PFSK-1 (cell line): ENCODE data around the gene NPAS2.

Experiments used
- FOXP2 ChIP-seq: optimal IDR thresholded peaks from 2 replicates; pipeline ENCODE3; 2011; ENCODE audit warnings: borderline replicate concordance, control low read depth, inconsistent platforms; ENCODE audit not compliant: insufficient read depth; ENCODE audit errors: extremely low read length, extremely low read depth
- POLR2AphosphoS5 ChIP-seq: IDR thresholded peaks from 2 replicates; pipeline ENCODE4 v1.6.1; 2012; ENCODE audit warnings: low read depth, mild to moderate bottlenecking, control low read depth, low read length, moderate library complexity
- SIN3A ChIP-seq: IDR thresholded peaks from 2 replicates; pipeline ENCODE4 v1.6.1; 2012; ENCODE audit warnings: mild to moderate bottlenecking, low read length, moderate library complexity, borderline replicate concordance; ENCODE audit not compliant: insufficient read depth
- TAF1 ChIP-seq: IDR thresholded peaks from 2 replicates; pipeline ENCODE4 v1.6.1; 2012; ENCODE audit warnings: low read length, control low read depth, borderline replicate concordance; ENCODE audit not compliant: insufficient read depth
- TF ChIP-seq, protein P1 (sequence below), 2 experiments: IDR thresholded peaks; 2 replicates each; pipeline versions ENCODE4 v1.6.1 to v1.8.0; 2011 to 2012; ENCODE audit warnings: low read depth in 2 of 2, low read length in 2 of 2, control low read depth in 1 of 2, inconsistent platforms in 1 of 2, mild to moderate bottlenecking in 1 of 2, moderate library complexity in 1 of 2; ENCODE audit not compliant: insufficient read depth in 1 of 2

NPAS2 gene

DNA sequence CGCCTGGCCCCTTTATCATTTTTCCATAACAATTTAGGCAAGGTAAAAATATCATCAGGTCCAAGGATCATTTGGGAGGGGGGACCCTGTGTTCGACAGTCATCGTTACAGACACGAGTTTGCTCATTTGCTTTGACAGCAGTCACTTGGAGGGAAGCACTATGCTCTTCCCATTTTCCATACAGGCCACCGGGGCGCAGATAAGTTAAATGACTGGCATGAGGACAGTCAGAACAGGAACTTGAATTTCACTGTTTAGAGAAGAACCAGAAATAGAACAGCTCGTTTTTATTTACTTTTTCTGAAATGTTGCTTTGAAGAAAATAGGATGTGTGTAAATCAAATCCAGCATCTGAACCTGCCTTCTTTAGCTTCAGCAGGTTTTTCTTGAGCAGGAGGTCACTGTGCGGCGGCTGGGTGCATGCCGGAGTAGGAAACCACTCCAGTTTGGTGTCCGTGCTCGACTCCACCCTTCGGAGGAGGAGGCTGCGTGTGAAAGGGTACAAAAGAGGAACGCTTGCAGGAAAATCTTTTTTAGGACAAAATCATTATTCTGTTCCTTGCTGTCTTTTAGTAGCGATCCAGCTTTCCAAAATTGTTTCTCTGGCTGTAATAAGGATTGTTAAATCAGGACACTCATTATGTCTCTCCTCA lies 15.2 kb downstream of the NPAS2 start:
- no peak for TF ChIP-seq TAF1
- no peak for TF ChIP-seq FOXP2
- TF ChIP-seq, protein P1, sequence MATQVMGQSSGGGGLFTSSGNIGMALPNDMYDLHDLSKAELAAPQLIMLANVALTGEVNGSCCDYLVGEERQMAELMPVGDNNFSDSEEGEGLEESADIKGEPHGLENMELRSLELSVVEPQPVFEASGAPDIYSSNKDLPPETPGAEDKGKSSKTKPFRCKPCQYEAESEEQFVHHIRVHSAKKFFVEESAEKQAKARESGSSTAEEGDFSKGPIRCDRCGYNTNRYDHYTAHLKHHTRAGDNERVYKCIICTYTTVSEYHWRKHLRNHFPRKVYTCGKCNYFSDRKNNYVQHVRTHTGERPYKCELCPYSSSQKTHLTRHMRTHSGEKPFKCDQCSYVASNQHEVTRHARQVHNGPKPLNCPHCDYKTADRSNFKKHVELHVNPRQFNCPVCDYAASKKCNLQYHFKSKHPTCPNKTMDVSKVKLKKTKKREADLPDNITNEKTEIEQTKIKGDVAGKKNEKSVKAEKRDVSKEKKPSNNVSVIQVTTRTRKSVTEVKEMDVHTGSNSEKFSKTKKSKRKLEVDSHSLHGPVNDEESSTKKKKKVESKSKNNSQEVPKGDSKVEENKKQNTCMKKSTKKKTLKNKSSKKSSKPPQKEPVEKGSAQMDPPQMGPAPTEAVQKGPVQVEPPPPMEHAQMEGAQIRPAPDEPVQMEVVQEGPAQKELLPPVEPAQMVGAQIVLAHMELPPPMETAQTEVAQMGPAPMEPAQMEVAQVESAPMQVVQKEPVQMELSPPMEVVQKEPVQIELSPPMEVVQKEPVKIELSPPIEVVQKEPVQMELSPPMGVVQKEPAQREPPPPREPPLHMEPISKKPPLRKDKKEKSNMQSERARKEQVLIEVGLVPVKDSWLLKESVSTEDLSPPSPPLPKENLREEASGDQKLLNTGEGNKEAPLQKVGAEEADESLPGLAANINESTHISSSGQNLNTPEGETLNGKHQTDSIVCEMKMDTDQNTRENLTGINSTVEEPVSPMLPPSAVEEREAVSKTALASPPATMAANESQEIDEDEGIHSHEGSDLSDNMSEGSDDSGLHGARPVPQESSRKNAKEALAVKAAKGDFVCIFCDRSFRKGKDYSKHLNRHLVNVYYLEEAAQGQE (IDR thresholded peaks at IDR 0.05; ENCODE audit: insufficient read depth in 1 of 2, low read depth in 2 of 2, low read length in 2 of 2) = no peak
- no peak for TF ChIP-seq SIN3A
- TF ChIP-seq POLR2AphosphoS5 = no peak

DNA sequence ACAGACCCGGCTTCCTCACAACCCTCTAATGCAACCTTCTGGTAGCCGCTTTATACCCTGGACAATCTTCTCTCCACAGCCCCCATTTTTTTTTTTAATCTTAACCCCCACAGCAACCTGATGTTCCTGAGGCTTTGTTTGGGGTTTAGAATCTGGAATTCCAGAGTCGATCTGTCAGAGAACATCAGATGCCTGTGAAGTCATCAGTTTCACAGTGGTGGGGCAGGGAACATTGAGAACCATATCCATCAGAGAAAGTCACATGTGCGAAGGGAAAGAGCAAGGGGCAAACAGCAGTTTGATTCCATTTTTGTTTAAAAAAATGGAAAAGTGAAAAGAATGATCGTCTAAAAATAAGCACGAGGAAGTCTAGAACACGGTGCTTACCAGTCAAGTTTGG lies 20.6 kb downstream of the NPAS2 start:
- TF ChIP-seq FOXP2 (no peak), POLR2AphosphoS5 (no peak), TAF1 (no peak), SIN3A (no peak)
- TF ChIP-seq, protein P1 (IDR thresholded peaks at IDR 0.05; ENCODE audit: insufficient read depth in 1 of 2, low read depth in 2 of 2, low read length in 2 of 2) = no peak

DNA sequence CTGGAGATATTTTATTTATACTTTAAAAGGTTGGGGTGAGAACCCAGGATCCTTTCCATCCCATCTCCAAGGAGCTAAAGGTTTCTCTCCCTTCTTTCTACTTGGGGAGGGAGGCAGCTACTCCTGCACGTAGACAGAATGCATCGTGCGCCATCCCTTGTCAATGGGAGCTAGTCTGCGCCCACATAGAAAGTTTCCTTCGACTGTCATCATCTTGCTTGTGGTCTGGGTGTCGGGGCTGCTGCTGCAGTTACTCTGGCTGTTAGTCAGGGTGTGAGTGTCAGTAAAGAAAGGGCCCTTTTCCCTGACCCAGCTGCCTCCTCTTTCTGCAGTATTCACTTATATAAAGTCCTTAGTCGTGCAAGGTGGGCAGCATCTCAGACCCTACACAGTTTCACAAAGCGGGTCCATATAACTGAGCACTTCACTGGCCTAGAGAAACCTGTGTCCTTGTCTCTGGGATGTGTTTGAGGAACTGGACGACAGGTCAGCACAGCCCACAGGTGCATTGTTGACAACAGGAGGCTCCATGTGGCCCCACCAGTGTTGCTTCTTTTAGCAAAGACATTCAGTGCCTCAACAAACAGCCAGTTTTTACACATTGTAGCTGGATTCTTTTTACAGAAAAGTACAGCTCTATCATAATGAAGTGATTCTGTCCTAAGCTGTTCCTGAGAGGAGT lies 22.4 kb downstream of the NPAS2 start:
- TF ChIP-seq SIN3A (no peak), TAF1 (no peak), FOXP2 (no peak), POLR2AphosphoS5 (no peak)
- TF ChIP-seq, protein P1 (IDR thresholded peaks at IDR 0.05; ENCODE audit: insufficient read depth in 1 of 2, low read depth in 2 of 2, low read length in 2 of 2) = no peak

DNA sequence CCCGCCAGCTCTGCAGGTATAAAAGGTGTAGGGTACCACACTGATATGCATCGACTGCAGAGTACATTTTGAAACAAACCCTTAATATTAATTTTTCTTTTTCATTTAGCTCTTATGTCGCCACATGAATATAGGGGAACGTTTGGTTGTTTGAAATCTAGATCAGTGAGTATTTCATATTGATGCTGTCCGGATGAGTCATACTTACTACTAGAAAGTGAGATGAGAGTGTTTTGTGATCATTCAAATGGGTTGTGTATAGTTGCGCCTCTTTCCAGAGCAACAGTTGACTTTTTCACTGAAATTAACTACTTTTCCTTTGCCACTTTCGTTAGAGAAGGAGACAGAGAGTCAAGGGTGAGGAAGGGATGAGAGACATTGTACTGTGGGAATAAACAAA lies 24.6 kb downstream of the NPAS2 start:
- no peak for TF ChIP-seq SIN3A
- TF ChIP-seq TAF1 = no peak
- no peak for TF ChIP-seq POLR2AphosphoS5
- TF ChIP-seq, protein P1 (IDR thresholded peaks at IDR 0.05; ENCODE audit: insufficient read depth in 1 of 2, low read depth in 2 of 2, low read length in 2 of 2) = no peak
- TF ChIP-seq FOXP2 = no peak
